Liver (tissue), 3 donors: Measurements from ENCODE around the gene SPATA33.
"Not testable (repeated sequence)": the region's sequence is repeated elsewhere in the genome, so short reads cannot be mapped to it uniquely, and the experiment has no call there.

Source experiments
- ATF3 ChIP-seq: IDR thresholded peaks from 2 replicates; pipeline ENCODE4 v1.6.1; 2016; ENCODE audit warnings: antibody characterized with exemption
- CTCF ChIP-seq: fragments of 150-350 bp; IDR thresholded peaks from 2 replicates; pipeline ENCODE4 v1.5.1; 2017; ENCODE audit warnings: improper control_type of control experiment, low read depth, low read length; ENCODE audit not compliant: missing input control
- EGR1 ChIP-seq, 2 donors: IDR thresholded peaks; 2 replicates each; pipeline ENCODE4 v1.6.1; 2016 to 2018; ENCODE audit warnings: antibody characterized with exemption in 2 of 2, low read depth in 2 of 2
- FOXA1 ChIP-seq: IDR thresholded peaks from 2 replicates; pipeline ENCODE4 v1.6.1; 2016; ENCODE audit warnings: antibody characterized with exemption
- GABPA ChIP-seq, 2 donors: IDR thresholded peaks in 1 of 2; conservative IDR thresholded peaks in 1 of 2; 2 replicates each; pipeline ENCODE4 v1.6.1; 2016; ENCODE audit warnings: antibody characterized with exemption in 2 of 2, mild to moderate bottlenecking in 1 of 2, moderate library complexity in 1 of 2
- JUND ChIP-seq, 2 donors: IDR thresholded peaks; 2 replicates each; pipeline ENCODE4 v1.6.1; 2016; ENCODE audit warnings: antibody characterized with exemption in 2 of 2
- RAD21 ChIP-seq, 2 donors: IDR thresholded peaks; 2 replicates each; pipeline ENCODE4 v1.6.1; 2016; ENCODE audit warnings: antibody characterized with exemption in 2 of 2, mild to moderate bottlenecking in 2 of 2
- REST ChIP-seq: IDR thresholded peaks from 2 replicates; pipeline ENCODE4 v1.6.1; 2016; ENCODE audit warnings: antibody characterized with exemption, mild to moderate bottlenecking
- SP1 ChIP-seq: IDR thresholded peaks from 2 replicates; pipeline ENCODE4 v1.6.1; 2018; ENCODE audit warnings: antibody characterized with exemption, mild to moderate bottlenecking
- TAF1 ChIP-seq: conservative IDR thresholded peaks from 2 replicates; pipeline ENCODE4 v1.6.1; 2016; ENCODE audit warnings: antibody characterized with exemption, mild to moderate bottlenecking
- YY1 ChIP-seq: IDR thresholded peaks from 2 replicates; pipeline ENCODE4 v1.6.1; 2016; ENCODE audit warnings: antibody characterized with exemption, mild to moderate bottlenecking
- ZBTB33 ChIP-seq: IDR thresholded peaks from 2 replicates; pipeline ENCODE4 v1.6.1; 2016; ENCODE audit warnings: antibody characterized with exemption
- donor health status: healthy.
- donor health status: healthy.

GRCh38 chr16:89698717-89699116, 41.1 kb downstream of the SPATA33 start:
- TF ChIP-seq CTCF; FOXA1; YY1; ATF3; RAD21 (IDR thresholded peaks at IDR 0.05); REST; GABPA (IDR thresholded peaks at IDR 0.05 in 1 of 2, conservative IDR thresholded peaks at IDR 0.05 in 1 of 2); TAF1; ZBTB33; JUND (IDR thresholded peaks at IDR 0.05); SP1; EGR1 (IDR thresholded peaks at IDR 0.05; ENCODE audit: low read depth in 2 of 2): not testable (repeated sequence)
